Right lung (tissue), 5 donors: ENCODE data around the gene ZNF599. TPM values are rescaled to one million over a fixed set of nuclear protein-coding genes. Genes with fewer than 3 reads are reported as not detected.

Experiments
- polyA plus RNA-seq, 5 donors: library from polyadenylated mRNA; unstranded; fragments of 120-200 nt; gene quantifications; one replicate each; pipeline versions ENCODE4 v1.2.1 to v1.2.3, GENCODE V29; 2013; ENCODE audit warnings: inconsistent platforms in 1 of 5, low replicate concordance in 1 of 5; ENCODE audit not compliant: insufficient read length in 5 of 5, insufficient read depth in 1 of 5

Gene ZNF599
- polyA plus RNA-seq, 5 donors, result 12.6 to 16.5 (median 15.0) TPM

Other genes with a start within 250 kb of the ZNF599 start
- gene SCGB2B2, start 96.1 kb downstream of the ZNF599 start, polyA plus RNA-seq, result 1 to 10 TPM in 4 of 5 donors, under 1 TPM in 1; 0.64 to 1.9 (median 1.4) TPM
- gene ZNF302, start 95.5 kb downstream of the ZNF599 start, polyA plus RNA-seq, result 100 to 1,000 TPM in 1 of 5 donors, 10 to 100 TPM in 4; 63.0 to 111 (median 87.3) TPM
- gene ZNF181, start 39.0 kb downstream of the ZNF599 start, polyA plus RNA-seq, result 10 to 100 TPM; 16.0 to 31.2 (median 20.5) TPM
- gene ZNF30, start 153.7 kb upstream of the ZNF599 start, polyA plus RNA-seq, result 10 to 100 TPM in 2 of 5 donors, 1 to 10 TPM in 3; 7.4 to 11.2 (median 9.2) TPM
- 10 to 100 TPM in 1 of 5 donors, 1 to 10 TPM in 4; 6.5 to 10.6 (median 8.9) TPM for gene ZNF792, start 191.0 kb upstream of the ZNF599 start, polyA plus RNA-seq
- gene GRAMD1A, start 227.1 kb upstream of the ZNF599 start, polyA plus RNA-seq, result 100 to 1,000 TPM in 3 of 5 donors, 10 to 100 TPM in 2; 87.3 to 123 (median 118) TPM